ENCODE measurements around the gene GPR55.
"Not testable (repeated sequence)": the region's sequence is repeated elsewhere in the genome, so short reads cannot be mapped to it uniquely, and the experiment has no call there.

GPR55 gene

DNA sequence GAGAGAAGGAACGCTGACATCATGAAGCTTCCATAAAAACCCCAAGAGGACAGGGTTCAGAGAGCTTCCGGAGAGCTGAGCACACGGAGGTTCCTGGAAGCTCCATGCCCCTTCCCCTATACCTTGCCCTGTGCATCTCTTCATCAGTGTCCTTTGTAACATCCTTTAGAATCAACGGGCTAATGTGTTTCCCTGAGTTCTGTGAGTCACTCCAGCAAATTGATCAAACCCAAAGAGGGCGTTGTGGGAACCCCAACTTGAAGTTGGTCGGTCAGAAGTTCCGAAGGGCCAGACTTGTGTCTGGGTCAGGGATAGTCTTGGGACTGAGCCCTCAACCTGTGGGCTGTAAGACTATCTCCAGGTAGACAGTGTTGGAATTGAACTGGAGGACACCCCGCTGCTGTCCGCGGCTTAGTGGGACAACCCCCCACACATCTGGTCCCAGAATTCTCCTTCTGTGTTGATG lies 25.9 kb upstream of the GPR55 start:
- DNase-seq, result no peak

DNA sequence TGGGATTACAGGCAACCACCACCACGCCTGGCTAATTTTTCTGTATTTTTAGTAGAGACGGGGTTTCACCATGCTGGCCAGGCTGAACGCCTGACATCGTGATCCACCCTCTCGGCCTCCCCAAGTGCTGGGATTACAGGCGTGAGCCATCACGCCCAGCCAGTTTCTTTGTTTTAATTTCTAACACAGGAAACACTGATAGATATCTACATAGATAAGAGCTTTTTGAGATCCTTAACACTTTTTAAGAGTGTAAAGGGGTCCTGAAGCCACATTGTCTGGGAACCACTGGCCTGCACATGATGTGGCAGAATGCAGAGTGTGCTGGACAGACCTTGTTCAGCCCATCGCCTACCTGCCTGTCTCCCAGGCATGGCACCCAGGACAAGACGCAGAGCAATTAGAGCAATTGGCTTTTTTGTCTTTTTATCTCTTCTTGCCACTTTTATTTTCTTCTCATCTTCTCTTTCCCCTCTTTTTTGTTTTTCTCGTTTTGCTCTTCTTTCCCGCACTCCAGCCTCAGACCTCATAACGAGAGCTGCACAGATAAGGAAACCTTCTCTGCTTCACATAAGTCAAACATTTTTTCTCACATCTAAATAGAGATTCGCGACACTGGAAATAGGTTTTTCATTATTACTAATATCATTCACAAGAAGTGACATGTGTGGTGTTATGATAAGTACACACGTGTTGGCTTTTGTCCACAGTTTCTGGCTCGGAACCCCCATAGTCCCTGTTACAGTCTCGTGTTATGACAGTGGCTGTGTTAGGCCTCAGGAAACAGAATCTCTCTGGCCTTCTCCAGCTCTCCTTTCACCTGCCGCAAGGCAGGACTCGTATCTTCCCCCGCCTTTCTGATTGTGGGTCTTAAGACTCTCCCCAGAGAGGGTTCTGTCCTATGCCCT lies 25.2 kb upstream of the GPR55 start:
- peak; percentile 45 for DNase-seq

DNA sequence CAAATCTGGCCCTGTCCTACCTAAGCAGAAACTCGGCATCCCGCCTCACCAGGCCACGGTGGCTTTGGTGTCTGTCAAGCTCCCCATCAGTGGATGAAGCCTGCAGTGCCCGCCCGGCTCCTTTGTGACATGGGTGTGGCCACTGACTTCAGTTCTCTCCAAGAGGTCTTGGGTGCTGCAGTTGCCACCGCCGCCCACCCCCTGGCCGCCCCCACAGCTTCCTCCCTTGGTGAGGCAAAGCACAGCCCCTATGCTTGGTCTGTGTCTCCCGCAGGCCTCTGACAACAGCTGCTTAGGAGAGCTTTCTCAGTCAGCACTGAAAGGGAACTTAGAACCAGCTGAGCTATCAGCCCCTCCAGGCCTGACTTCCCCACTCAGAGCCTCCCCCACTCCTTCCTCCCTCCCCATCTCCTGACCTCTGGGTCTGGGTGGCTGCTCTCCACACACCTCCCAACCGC lies 22.9 kb upstream of the GPR55 start:
- no peak for DNase-seq

DNA sequence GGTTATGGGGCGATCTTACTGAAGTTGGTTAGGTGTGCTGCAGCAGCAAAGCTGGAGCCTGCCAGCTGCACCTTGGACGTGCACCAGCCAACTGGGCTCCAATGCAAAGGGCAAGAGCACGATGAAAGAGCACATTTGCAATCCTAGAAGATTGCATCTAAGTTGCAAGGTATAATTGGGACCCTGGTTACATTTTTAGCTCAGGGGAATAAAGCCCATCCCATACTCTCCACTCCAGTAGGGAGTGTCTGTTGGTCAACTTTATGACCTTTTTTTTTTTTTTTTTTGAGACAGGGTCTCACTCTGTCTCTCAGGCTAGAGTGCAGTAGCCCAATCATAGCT lies 22.2 kb upstream of the GPR55 start:
- no peak for DNase-seq

DNA sequence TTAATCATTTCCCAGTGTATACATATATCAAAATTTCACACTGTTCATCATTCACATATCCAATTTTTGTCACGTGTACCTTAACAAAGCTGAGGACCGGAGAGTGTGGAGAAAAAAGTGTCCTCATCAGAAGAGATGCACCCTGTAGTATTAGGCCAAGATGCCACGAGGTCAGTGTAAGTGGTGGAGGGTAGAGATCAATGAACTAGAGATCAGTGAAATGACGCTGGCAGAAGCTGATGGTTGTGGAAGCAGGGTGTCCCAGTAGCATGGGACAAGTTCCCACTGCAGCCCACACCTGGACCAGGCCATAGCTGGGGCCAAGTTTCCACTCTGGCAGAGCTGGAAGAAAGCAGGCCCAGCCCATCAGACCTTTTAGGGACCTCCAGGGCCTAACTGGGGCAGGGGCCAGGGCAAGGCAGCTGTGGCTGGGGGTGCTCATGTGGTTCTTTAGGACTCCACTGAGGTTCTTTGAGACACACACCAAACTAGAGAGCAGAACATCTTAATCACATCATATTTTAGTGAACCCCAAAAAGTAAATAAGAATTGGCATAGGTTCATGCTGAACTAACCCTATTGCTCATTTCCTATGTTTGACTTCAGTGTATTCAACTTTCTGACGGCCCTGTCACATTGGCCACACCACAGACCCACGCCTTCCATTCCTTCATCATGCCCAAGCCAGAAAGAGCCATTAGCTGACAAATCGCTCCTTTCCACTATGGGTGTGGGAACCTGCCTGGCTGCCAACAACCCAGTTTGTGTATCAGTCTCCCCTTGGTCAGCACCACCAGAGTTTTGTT lies 21.6 kb upstream of the GPR55 start:
- no peak for DNase-seq

DNA sequence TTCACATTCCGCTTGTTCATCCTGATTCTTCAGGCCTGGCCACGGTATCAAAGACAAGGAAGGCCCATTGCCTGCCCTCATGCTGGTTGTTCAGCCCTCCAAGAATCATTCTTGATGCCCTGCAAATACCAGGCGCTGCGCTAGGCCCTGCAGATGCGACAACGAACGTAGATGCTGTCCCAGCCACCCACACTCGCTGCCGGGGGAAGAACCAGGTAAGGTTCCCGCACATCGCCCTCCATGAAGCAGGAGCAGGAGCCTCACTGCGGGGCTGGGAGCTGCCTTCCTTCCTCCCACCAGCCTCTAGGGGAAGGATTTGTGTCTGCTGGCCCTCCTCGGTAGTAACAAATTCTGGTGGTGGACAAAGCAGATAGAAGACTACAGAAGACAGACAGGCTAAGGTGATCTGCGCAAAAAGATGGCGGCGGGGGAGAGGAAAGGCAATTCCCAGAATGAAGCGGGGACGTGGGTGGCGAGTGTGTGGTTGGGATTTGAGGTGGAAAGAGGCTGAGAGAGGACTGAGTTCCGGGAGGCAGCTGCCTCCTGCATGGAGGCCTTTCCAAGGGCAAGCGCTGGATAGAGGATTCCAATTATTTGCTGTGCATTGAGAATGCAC lies 19.8 kb upstream of the GPR55 start:
- no peak for DNase-seq

DNA sequence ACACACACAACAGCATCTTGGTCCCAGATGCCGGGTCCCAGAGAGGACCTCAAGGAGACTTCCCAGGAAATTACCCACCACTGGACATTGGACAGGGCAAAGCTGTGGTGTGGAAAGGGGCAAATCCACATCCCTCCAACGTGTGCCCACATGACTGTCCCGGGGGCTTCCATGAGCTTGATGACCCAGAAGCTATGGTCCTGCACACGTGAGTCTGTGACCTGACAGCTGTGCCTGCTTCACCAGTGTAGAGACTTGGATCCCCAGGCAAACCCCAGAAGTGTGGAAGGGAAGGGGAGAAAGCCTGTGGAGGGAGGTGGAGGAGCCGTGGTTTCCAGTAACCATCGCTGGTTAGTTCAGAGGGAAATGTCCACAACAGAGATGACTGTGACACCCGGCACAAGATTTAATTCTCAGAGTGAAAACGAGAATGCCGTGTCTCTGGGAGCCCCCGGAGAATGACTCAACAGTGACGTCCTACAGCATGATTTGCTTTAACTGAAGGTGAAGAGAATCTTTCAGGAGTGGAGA lies 19.1 kb upstream of the GPR55 start:
- DNase-seq, result peak; percentile 74

DNA sequence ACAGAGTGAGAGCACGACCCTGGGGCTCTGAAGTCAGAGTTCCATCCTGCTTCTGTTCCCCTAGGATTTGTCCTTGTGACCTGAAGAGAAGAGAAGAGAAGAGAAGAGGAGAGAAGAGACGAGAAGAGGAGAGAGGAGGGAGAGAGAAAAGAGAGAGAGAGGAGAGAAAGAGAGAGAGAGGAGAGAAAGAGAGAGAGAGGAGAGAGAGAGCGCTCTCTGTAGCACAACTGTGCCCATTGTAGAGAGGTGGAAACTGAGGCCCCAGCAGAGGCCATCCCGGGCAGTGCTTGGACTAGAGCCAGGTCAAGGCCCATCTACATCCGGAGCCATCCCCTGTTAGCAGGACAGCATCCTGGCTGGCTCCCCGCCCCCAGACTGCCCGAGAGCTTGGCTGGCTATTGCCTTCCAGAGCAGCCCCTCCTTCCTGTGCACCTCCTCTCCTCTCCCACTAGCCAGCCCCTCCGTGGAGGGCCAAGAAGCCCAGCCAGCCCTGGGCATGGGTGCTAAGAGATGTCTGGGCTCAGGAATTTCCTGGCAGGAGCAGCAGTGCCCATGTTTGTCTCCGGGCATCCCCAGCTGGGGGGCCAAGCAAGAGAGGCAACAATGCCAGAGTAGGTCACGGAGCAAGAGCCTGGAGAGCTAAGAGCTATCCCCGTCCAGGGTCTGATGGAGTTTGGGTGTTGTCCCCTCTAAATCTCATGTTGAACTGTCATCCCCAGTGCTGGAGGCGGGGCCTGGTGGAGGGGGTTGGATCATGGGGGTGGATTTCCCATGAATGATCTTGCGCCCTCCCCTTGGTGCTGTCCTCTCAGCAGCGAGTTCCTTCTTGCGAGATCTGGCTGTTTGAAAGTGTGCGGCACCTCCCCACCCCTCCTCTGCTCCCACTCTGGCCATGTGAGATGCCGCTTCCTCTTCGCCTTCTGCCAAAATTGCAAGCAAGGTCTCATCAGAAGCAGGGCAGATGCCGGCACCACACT lies 18.2 kb upstream of the GPR55 start:
- peak; percentile 54 for DNase-seq

DNA sequence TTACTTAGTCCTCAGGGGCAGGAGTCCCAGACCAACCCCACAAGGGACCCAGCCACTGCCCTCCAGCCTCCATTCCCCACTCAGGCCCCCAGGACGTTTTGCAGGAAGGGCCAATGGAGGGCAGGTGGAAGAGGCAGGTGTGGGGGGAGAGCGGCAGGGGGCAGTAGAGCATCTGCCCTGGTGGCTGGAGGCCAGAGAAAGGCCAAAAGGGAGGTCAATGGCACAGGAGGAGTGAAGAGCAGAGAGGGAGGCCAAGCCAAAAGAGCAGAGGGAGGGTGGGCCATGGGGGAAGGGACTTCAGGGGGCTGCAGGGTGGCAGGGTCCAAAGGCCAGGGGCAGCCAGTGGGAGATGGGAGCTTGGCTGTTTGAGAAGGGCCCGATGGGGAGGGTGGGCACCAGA lies 17.3 kb upstream of the GPR55 start:
- no peak for DNase-seq

DNA sequence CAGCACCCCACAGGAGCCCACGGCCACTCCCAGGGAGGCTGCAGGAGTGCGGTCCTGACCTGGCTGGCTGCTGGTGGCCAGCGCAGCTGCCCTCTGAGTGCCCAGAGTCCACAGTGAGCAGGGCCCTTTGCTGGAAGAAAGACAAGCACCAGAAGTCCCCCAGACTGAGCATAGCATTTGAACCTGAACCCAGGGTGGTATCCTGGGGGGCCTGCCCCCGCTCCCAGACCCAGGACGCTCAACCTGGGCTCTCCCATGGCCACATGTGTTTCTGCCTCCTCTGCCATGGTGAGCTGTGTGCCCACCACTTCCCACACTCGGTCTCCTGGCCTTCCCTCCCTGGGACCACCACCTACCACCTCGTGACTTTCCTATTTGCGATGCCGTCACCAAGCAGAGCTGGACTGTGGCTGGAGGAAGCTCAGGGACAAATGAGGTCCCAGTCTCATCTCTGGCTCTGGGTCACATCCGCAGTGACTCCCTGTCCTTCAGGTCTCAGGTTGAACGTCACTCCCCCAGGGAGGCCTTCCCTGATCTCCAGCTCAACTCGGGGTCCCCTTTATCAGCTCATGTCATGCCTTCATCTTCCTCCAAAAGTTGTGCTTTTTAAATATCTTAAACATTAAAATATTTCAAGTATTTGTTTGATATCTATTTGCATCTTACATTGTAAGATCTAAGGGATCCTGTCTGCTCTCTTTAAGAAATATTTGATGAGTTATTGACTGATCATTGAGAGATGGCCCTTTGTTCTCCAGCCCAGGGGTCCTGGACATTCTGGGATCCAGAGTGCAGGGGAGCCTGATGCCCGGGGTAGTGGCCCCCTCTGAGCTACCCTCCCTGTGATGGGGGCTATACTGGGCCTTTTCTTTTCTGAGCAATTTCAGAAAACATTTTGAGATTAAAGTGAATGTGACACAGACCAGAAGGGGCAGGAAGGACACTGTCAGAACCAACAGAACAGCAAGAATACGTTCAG lies 16.4 kb upstream of the GPR55 start:
- DNase-seq, result no peak

DNA sequence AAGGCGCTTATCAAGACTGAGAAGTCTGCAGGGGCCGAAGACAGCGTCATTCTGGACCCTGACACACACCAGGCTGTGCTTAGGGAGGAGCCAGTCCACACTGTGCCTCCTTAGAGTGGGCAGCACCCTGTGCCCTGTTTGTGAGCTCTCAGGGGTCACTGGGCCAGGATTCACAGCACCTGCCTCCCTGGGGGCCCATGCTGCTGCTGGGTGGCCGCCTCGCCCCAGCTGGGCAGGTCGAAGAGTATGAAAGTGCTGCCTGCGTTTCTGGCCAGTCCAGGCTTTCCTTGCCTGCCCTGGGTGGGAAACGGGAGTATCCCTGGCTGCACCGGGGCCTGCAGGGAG lies 15.4 kb upstream of the GPR55 start:
- DNase-seq, result no peak

DNA sequence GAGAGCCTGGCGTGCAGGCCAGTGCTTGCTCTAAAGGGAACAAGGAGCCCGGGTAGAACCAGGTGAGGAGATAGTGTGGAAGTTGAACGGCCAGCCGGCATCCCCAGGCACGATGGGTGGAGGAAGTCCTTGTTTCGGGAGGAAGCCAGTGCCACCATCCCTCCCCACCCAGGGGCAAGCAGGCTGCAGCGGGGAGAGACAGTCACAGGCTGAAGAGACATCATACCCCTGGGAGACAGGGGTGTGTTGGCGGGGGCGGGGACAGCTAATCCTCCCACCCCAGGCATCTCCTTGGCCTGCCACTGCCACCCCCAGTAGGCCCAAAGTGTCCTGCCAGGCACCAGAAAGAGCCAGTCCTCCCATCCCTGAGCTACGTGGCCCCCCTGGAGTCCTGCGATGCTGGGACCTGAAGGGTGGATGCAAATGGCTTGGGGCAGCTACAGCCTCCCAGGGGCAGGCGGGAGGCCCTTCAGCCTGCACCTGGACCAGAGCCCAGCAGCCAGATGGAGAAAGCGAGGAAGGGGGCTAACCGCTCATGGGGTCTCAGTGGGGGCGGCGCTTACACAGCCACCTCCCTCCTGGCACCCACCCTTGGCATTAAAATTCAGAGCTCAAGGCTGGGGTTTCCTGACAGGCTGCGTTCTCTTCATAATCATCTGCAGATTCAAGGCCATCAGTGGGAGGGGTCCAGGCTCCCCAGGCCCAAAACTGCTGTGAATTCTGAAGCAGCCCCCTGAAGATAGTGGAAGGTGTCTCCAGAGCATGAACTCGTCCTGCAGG lies 14.8 kb upstream of the GPR55 start:
- no peak for DNase-seq

DNA sequence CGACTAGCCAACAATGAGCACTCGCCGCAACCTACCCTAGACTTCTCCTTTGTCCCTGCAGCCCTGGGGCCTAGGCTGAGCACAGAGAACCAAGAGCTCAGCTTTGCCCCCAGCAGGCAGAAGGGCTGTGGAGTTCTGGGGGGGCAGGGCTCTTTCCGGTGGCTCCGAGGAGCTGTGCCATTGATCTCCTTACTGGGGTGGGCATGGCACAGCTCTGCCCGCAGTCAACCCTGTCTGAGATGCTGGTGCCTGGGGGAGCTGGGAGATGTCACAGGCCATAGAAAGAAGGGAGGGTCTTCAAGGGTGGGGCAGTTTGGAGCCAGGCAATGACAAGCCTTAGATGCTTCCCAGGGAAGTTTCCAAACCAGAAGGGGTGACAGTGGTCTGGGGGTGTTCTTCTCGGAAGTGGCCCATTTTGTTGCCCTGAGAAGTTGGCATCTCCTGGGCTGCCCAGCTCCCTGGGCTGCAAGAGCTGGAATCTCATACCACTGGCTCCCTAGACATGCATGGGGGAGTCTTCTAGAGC lies 14.1 kb upstream of the GPR55 start:
- no peak for DNase-seq

DNA sequence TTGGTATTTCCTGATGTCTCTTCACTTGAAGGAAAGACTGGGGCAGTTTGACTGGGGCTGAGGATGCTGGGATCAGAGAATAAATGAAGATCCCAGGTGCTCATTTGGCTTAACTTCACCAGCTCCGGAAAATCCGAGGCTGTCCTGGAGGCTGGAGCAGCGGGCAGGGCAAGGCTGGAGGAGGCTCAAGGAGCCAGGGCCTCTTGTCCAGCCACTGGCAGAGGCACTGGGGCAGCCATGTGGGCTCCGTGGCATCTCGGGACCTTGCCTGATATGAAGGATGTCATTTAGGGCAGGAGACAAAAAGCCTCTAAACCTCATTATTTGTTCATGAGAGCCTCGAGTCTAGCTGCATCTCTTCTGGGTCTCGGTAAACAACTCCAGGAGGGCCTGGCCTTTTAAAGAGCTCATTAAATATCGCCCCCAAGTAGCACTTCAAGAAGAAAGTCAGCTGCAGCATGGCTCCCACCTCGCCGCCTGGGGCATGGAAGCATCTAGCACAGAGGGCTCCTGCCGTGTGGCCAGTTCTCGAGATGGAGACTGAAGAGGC lies 13.5 kb upstream of the GPR55 start:
- DNase-seq, result no peak

DNA sequence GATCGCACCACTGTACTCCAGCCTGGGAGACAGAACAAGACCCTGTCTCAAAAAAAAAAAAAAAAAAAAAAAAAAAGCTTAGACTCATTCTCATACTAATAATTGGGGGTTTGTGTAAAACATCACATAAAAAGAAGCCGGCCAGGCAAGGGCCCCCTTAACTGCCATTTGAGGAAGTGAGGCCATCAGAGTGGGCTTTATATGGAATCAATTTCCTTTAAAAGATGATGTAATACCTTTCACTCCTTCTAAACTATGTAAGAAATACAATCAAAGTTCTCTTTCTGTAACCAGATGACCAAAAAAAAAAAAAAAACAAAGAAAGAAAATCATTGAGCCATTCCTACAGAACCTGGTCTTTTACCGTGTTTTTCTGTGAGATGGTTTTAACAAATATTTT lies 13.1 kb upstream of the GPR55 start:
- no peak for DNase-seq

DNA sequence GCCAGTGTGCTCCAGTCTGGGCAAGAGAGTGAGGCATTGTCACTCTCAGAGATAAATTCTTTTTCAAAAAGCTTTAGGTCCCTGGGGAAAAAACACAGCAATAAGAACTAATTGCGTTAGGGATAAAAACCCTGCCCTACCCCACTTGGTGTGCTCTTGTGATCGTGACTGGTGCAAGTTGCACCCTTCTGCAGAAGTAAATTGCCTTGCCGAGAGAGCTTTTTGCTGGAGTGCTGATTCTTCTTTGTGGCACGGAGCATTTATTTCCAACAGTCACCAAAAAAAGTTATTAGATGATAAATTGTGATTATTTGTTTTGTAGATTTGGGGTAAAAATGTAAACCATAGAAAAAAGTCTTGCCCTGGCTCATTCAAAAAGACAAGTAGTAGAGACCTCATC lies 12.3 kb upstream of the GPR55 start:
- DNase-seq, result no peak

DNA sequence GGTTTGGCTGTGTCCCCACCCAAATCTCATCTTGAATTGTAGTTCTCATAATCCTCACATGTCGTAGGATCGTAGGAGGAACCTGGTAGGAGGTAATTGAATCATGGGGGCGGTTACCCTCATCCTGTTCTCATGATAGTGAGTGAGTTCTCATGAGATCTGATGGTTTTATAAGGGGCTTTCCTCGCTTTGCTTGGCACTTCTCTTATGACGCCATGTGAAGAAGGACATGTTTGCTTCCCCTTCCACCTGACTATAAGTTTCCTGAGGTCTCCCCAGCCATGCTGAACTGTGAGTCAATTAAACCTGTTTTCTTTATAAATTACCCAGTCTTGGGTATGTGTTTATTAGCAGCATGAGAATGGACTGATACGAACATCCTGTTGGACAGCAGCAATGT lies 11.2 kb upstream of the GPR55 start:
- not testable (repeated sequence) for DNase-seq

DNA sequence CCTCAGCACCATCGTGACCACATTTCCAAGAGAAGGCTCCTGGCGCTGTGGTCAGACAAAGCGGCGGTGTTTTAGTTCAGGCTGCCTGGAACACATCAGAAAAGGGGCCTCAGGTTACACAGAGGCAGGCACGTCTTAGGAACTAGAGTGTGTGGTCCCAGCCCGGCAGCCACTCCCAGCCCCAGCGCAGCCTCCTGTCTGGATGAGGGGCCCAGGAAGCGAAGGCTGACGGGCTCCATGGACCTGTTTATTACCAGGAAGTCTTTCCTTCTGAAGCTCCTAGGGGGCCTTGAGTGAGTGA lies 10.0 kb upstream of the GPR55 start:
- DNase-seq, result no peak

DNA sequence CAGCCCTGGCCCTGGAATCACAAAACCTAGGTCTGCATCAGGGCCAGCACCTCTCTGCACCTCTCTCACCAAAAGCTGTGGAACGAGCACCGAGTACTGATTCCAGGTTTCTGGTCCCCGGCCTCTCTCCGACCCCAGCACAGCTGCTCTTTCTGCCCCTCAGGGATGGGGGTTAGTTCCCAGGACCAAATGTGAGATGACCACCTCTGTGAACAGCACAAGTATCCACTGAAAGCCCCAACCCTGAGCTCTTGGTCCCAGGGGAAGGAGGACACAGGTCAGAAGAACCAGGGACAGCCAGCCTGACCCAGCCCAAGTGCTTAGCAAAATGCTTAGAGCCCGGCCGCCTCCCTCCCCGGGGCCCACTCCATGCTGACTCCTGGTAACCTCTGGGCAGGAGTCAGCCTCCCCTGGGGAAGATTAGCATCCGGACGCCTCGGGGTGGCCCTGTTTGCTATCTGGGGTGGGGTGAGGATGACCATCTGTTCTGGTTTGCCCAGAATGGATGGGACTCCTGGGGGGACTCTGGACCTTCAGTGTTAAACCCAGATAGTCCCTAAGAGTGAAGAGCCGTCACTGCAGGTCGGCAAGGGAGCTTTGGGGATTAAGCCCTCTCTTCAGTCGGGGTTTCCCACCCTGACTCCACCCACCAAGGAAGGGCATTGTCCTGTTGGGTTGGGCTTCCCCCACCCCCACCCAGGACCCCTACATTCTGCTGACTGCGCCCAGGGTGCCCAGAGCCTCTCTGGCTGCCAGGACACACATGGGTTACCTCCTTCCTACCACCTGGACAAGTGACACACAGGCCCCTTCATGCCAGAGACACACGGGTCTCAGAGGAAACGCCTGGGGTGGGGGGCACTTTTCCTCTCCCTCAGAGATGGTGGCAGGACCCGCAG lies 9.4 kb upstream of the GPR55 start:
- DNase-seq, result no peak

Measured in activated naive CD4-positive, alpha-beta T cell treated with Interleukin-2 at 50 U/mL for 16 hours (primary cell).